NCI-H2107 (cell line): ENCODE data around the gene FNDC8.
"Not testable (repeated sequence)": the region's sequence is repeated elsewhere in the genome, so short reads cannot be mapped to it uniquely, and the experiment has no call there.

ENCODE experiments used
- DNase-seq: peaks from one replicate; lab custom pipeline; 2025; lab: John Stamatoyannopoulos, UW

FNDC8 gene

GRCh38 chr17:35144840-35145239 is 23.4 kb downstream of the FNDC8 start:
- DNase-seq, result no peak

- no peak for DNase-seq
Observed at GRCh38 chr17:35146214-35146833, 24.9 kb downstream of the FNDC8 start.

GRCh38 chr17:35147375-35147905 is 26.0 kb downstream of the FNDC8 start, which contains the start of gene UNC45B:
Gene UNC45B (plus strand): TSS chr17:35147817. CDS start chr17:35148264, 447 bp downstream.
- DNase-seq, result no peak

GRCh38 chr17:35148144-35148543 is 26.7 kb downstream of the FNDC8 start:
- no peak for DNase-seq

GRCh38 chr17:35149941-35150340 is 28.5 kb downstream of the FNDC8 start:
- DNase-seq, result no peak

GRCh38 chr17:35151080-35151479 is 29.7 kb downstream of the FNDC8 start:
- not testable (repeated sequence) for DNase-seq

GRCh38 chr17:35152421-35153140 is 31.2 kb downstream of the FNDC8 start:
- no peak for DNase-seq

- no peak for DNase-seq
Observed at GRCh38 chr17:35154196-35155165, 33.1 kb downstream of the FNDC8 start.

- DNase-seq, result no peak
Observed at GRCh38 chr17:35155246-35155645, 33.8 kb downstream of the FNDC8 start.

- DNase-seq, result no peak
Observed at GRCh38 chr17:35159940-35160339, 38.5 kb downstream of the FNDC8 start.

- no peak for DNase-seq
Observed at GRCh38 chr17:35160354-35161201, 39.2 kb downstream of the FNDC8 start.

GRCh38 chr17:35161281-35161761 is 39.9 kb downstream of the FNDC8 start:
- no peak for DNase-seq

- DNase-seq, result no peak
Observed at GRCh38 chr17:35162755-35163154, 41.3 kb downstream of the FNDC8 start.

- no peak for DNase-seq
Observed at GRCh38 chr17:35163886-35164285, 42.5 kb downstream of the FNDC8 start.

GRCh38 chr17:35164716-35165115 is 43.3 kb downstream of the FNDC8 start:
- DNase-seq, result no peak

GRCh38 chr17:35166526-35166925 is 45.1 kb downstream of the FNDC8 start:
- DNase-seq, result no peak

- DNase-seq, result no peak
Observed at GRCh38 chr17:35167046-35167445, 45.6 kb downstream of the FNDC8 start.

- no peak for DNase-seq
Observed at GRCh38 chr17:35167666-35168065, 46.3 kb downstream of the FNDC8 start.

GRCh38 chr17:35169835-35170363 is 48.5 kb downstream of the FNDC8 start:
- DNase-seq, result no peak

GRCh38 chr17:35170968-35171771 is 49.8 kb downstream of the FNDC8 start:
- DNase-seq, result no peak
